HepG2 (cell line): ENCODE data around the gene SMOC1. TPM values are rescaled to one million over a fixed set of nuclear protein-coding genes. Genes with fewer than 3 reads are reported as not detected.

Experiments
- CREBL2 ChIP-seq: sonication (generic); formaldehyde crosslinking; IDR thresholded peaks from 2 replicates; pipeline ENCODE4 v1.8.1; 2023; ENCODE audit warnings: missing genetic modification reagents, mild to moderate bottlenecking, borderline replicate concordance
- EHMT2 ChIP-seq: fragments of 200-600 bp; sonication (generic); IDR thresholded peaks from 2 replicates; pipeline ENCODE4 v1.7.0; 2017; ENCODE audit warnings: antibody characterized with exemption, low read depth, low read length, borderline replicate concordance
- EP300 ChIP-seq, 3 experiments: sonication (generic) in 1 of 3; formaldehyde crosslinking in 1 of 3; IDR thresholded peaks; 2 replicates each; pipeline versions ENCODE4 v1.5.1 to v1.6.1; 2011 to 2020; ENCODE audit warnings: low read depth in 2 of 3, low read length in 2 of 3, borderline replicate concordance in 1 of 3, improper control_type of control experiment in 1 of 3, mild to moderate bottlenecking in 1 of 3, missing genetic modification reagents in 1 of 3, moderate library complexity in 1 of 3
- FOXP4 ChIP-seq: sonication (generic); formaldehyde crosslinking; IDR thresholded peaks from 2 replicates; pipeline ENCODE4 v1.4.0; 2020; ENCODE audit warnings: missing genetic modification reagents
- GATAD2A ChIP-seq: IDR thresholded peaks from 2 replicates; pipeline ENCODE4 v1.6.1; 2016
- HMG20A ChIP-seq: IDR thresholded peaks from 2 replicates; pipeline ENCODE4 v1.6.1; 2016; ENCODE audit warnings: borderline replicate concordance
- KIAA2018 ChIP-seq: sonication (generic); formaldehyde crosslinking; IDR thresholded peaks from 2 replicates; pipeline ENCODE4 v1.5.0; 2020; ENCODE audit warnings: mild to moderate bottlenecking, missing genetic modification reagents, borderline replicate concordance
- MEF2D ChIP-seq: sonication (generic); formaldehyde crosslinking; IDR thresholded peaks from 2 replicates; pipeline ENCODE4 v1.5.1; 2020; ENCODE audit warnings: mild to moderate bottlenecking, missing genetic modification reagents
- MYNN ChIP-seq: sonication (generic); formaldehyde crosslinking; IDR thresholded peaks from 2 replicates; pipeline ENCODE4 v1.4.0; 2020; ENCODE audit warnings: mild to moderate bottlenecking, low read depth, missing genetic modification reagents
- RARA ChIP-seq: IDR thresholded peaks from 2 replicates; pipeline ENCODE4 v1.6.1; 2016; ENCODE audit warnings: missing genetic modification reagents, missing compliant biosample characterization
- RCOR2 ChIP-seq: IDR thresholded peaks from 2 replicates; pipeline ENCODE4 v1.6.1; 2016; ENCODE audit warnings: missing biosample characterization, missing genetic modification reagents
- TIGD3 ChIP-seq: sonication (generic); formaldehyde crosslinking; IDR thresholded peaks from 2 replicates; pipeline ENCODE4 v1.5.1; 2020; ENCODE audit warnings: mild to moderate bottlenecking, missing genetic modification reagents, borderline replicate concordance
- ZNF292 ChIP-seq: sonication (generic); formaldehyde crosslinking; IDR thresholded peaks from 2 replicates; pipeline ENCODE4 v1.8.1; 2022; ENCODE audit warnings: mild to moderate bottlenecking, low read depth, missing genetic modification reagents, borderline replicate concordance
- ZNF563 ChIP-seq: sonication (generic); formaldehyde crosslinking; IDR thresholded peaks from 2 replicates; pipeline ENCODE4 v1.8.0; 2022; ENCODE audit warnings: mild to moderate bottlenecking, moderate library complexity, missing genetic modification reagents
- ZNF644 ChIP-seq: IDR thresholded peaks from 2 replicates; pipeline ENCODE4 v1.6.1; 2016; ENCODE audit warnings: low read depth
- polyA plus RNA-seq, 8 experiments: library from polyadenylated mRNA; depleted of rRNA in 3 of 8; stranded (reverse) in 7 of 8; unstranded in 1 of 8; fragments of >200 nt; fragmentation: Illumina TruSeq in 4 of 8; extraction: Trizol in 4 of 8; gene quantifications; 2 replicates each; pipeline versions ENCODE4 v1.2.1 to v1.2.3, GENCODE V29; 2011 to 2016; ENCODE audit warnings: low read depth in 4 of 8, missing spikeins in 1 of 8, mixed read lengths in 1 of 8; ENCODE audit not compliant: insufficient read depth in 1 of 8
- total RNA-seq, 5 experiments: library from RNA; depleted of rRNA; stranded (reverse); fragments of >200 nt; fragmentation: Illumina TruSeq; extraction: Trizol; gene quantifications; 2 replicates each; pipeline ENCODE4 v1.2.3, GENCODE V29; 2016; ENCODE audit warnings: low read depth in 1 of 5

SMOC1 gene
- total and polyA plus RNA-seq, 2 of the 13 experiments (the other 11 are each of a cell fraction or from before 2014, with no cell fraction given): 17.8 to 35.6 TPM

- TF ChIP-seq KIAA2018 (no peak), ZNF563 (no peak), ZNF292 (CRISPR knock-in tag) (no peak), FOXP4 (no peak), EHMT2 (no peak), CREBL2 (CRISPR knock-in tag) (no peak), GATAD2A (0 out of 2 replicates have a peak, but pooled peaks have one; percentile 23), TIGD3 (CRISPR knock-in tag) (no peak), MYNN (CRISPR knock-in tag) (peak; percentile 99), EP300 (IDR thresholded peaks at IDR 0.05; ENCODE audit: low read depth in 2 of 2, low read length in 2 of 2) (0 out of 4 replicates have a peak, but pooled peaks of 1 of the 2 experiments have one; percentile 6), EP300 (CRISPR knock-in tag; IDR thresholded peaks at IDR 0.05; ENCODE audit: borderline replicate concordance) (no peak), MEF2D (CRISPR knock-in tag) (no peak), HMG20A (CRISPR knock-in tag) (peak; percentile 37; the same call in 1 of the 2 replicates), ZNF644 (CRISPR knock-in tag) (no peak), RCOR2 (CRISPR knock-in tag) (0 out of 2 replicates have a peak, but pooled peaks have one; percentile 33), RARA (CRISPR knock-in tag) (peak; percentile 45; the same call in 1 of the 2 replicates)
Observed at GRCh38 chr14:69855180-69855832, 23.9 kb upstream of the SMOC1 start (continued).
